Small intestine (tissue), 7 donors: Measurements from ENCODE around the gene ZNF433. TPM values are rescaled to one million over a fixed set of nuclear protein-coding genes. Genes with fewer than 3 reads are reported as not detected.

Source experiments
- DNase-seq, 2 donors: peaks; one replicate each; pipeline versions ENCODE4 v3.0.0 to v3.0.0-alpha.2; 2013
- FAIRE-seq: peaks from 2 replicates; lab custom pipeline; 2012; peaks lifted over from hg19 to GRCh38; lab: Jason Lieb, UNC
- H3K27ac ChIP-seq, 3 donors: one replicate each; pipeline ENCODE4 v1.5.1; 2013; ENCODE audit warnings: low read length in 2 of 3, mild to moderate bottlenecking in 2 of 3, control low read depth in 1 of 3, inconsistent platforms in 1 of 3, low read depth in 1 of 3, moderate library complexity in 1 of 3
- H3K27me3 ChIP-seq, 3 donors: one replicate each; pipeline ENCODE4 v1.6.1; 2013; ENCODE audit warnings: low read length in 3 of 3, inconsistent platforms in 1 of 3; ENCODE audit not compliant: control insufficient read depth in 3 of 3, insufficient read depth in 3 of 3
- H3K36me3 ChIP-seq, 3 donors: one replicate each; pipeline ENCODE4 v1.6.1; 2013; ENCODE audit warnings: low read length in 3 of 3, inconsistent platforms in 1 of 3, low read depth in 1 of 3, mild to moderate bottlenecking in 1 of 3, moderate library complexity in 1 of 3; ENCODE audit not compliant: control insufficient read depth in 3 of 3, insufficient read depth in 2 of 3
- H3K4me1 ChIP-seq, 3 donors: one replicate each; pipeline ENCODE4 v1.6.1; 2013; ENCODE audit warnings: low read length in 2 of 3, inconsistent platforms in 1 of 3, low read depth in 1 of 3, mild to moderate bottlenecking in 1 of 3, moderate library complexity in 1 of 3; ENCODE audit not compliant: control insufficient read depth in 3 of 3, insufficient read depth in 2 of 3
- H3K4me3 ChIP-seq, 3 donors: one replicate each; pipeline ENCODE4 v1.5.1; 2013; ENCODE audit warnings: low read length in 3 of 3, control low read depth in 1 of 3, inconsistent platforms in 1 of 3, low read depth in 1 of 3, mild to moderate bottlenecking in 1 of 3, moderate library complexity in 1 of 3
- H3K9me3 ChIP-seq, 2 donors: one replicate each; pipeline ENCODE4 v1.6.1; 2013; ENCODE audit warnings: low read depth in 1 of 2, low read length in 1 of 2; ENCODE audit not compliant: control insufficient read depth in 2 of 2, insufficient read depth in 1 of 2
- WGBS, 3 donors: extraction: QIAGEN DNeasy Blood & Tissue Kit; methylation state at CpG; one replicate each; pipeline ENCODE4 v1.1.7; 2013; 5-methylcytosine and 5-hydroxymethylcytosine counted together
- polyA plus RNA-seq, 4 donors: library from polyadenylated mRNA; stranded (reverse) in 3 of 4; unstranded in 1 of 4; fragments of 200-250 nt in 3 of 4; fragments of 120-200 nt in 1 of 4; gene quantifications; one replicate each; pipeline versions ENCODE4 v1.2.1 to v1.2.3, GENCODE V29; 2013
- donor health status: healthy with polysubstance abuse.
- donor health status: control.
- donor health status: control.
- donor health status: Bipolar disorder and iron deficiency.
- donor health status: healthy.

Gene ZNF433
- polyA plus RNA-seq, 4 donors, result 0.22 to 7.0 (median 0.96) TPM

DNA sequence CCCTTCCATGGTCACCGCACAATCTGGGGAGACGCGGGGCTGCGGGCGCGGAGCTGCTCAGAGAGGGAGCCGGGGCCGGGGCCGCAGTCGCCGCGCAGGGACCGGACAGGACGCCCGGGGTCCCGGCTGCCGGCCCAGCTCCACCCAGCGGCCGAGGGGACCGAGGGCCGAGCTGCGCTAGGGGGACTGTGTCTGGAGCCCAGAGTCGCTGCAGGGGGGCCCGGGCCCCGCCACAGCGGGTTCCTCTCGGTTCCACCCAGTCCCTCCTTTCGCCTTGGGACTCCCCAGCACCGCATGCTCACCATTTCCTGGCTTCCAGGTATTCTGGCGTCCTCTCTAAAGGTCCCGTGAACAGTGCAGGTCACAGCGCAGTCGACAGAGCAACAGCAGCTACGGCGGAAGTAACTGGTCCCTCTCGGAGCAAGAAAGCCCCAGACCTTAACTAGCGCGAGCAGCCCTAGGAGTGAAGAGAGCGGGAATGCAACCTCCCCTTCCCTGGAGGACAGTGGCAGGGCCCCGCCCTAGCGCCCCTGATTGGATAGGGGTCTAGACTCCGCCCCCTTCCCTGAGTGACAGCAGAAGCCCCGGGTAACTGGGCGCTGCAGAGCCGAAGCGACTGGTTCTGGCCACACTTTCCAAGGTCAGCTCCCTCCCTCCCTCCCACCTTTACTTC is 17.2 kb upstream of the ZNF433 start, which contains the start of gene ZNF878:
ZNF878 (minus strand) TSS at position 465 of the 673 bp plus-strand sequence; CDS start at position 305, 160 bp downstream.
- 0 to 2% (median 1%) methylated on average over 39 to 46 of the region's 46 CpGs for WGBS, 3 donors
- Histone ChIP-seq H3K4me1 (peaks cover 0 to 6% (median 0%) of the 10 kb centered on the region in 3 donors), H3K4me3 (peak within 1 kb of the TSS; percentile 42 to 81 (median 51)), H3K36me3 (no peaks in the 10 kb centered on the region), H3K27ac (peak within 1 kb of the TSS in 2 of 3 donors; percentile 65 to 67), H3K27me3 (peaks cover 0 to 2% (median 0%) of the 10 kb centered on the region in 3 donors), H3K9me3 (no peaks in the 10 kb centered on the region)
- FAIRE-seq, result no peak
- DNase-seq, result peak; percentile 77 to 93

GRCh38 chr19:12052091-12052496 is 16.6 kb upstream of the ZNF433 start:
- DNase-seq (peak; percentile 9 to 37), FAIRE-seq (no peak)
- Histone ChIP-seq H3K9me3 (peaks cover 0 to 5% of the 10 kb centered on the region in 2 donors), H3K27ac (no peak overlapping the region), H3K4me1 (peaks cover 0 to 6% (median 0%) of the 10 kb centered on the region in 3 donors), H3K27me3 (peaks cover 0 to 2% (median 0%) of the 10 kb centered on the region in 3 donors), H3K36me3 (no peaks in the 10 kb centered on the region), H3K4me3 (peak overlapping the region; percentile 42 to 81 (median 51))
- WGBS, 3 donors, result 0 to 1% (median 1%) methylated on average over 14 of the region's 14 CpGs

DNA sequence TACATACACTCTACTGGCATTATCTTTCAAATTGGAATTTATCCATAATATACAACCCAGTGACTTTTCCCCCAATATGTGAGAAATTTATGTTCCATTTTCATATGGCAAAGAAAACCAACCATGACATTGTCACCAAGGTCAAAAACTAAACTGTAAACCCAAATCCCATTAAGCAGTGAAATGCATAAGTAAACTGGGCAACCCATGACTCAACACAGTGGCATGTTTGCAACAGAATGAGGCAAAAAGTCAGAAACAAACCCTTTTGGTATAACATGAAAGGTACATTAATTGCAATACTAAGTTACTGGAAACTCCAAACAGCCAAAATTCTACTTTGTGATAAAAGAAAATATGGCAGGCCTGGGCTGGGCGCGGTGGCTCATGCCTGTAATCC is 12.4 kb upstream of the ZNF433 start:
- Histone ChIP-seq H3K4me1 (peaks cover 0 to 6% (median 0%) of the 10 kb centered on the region in 3 donors), H3K36me3 (no peaks in the 10 kb centered on the region), H3K27ac (no peak overlapping the region), H3K4me3 (no peak overlapping the region), H3K9me3 (peaks cover 0 to 37% of the 10 kb centered on the region in 2 donors), H3K27me3 (no peaks in the 10 kb centered on the region)
- FAIRE-seq, result no peak
- WGBS, 3 donors, result 96 to 100% (median 99%) methylated on average over 2 of the region's 2 CpGs
- DNase-seq, result no peak

DNA sequence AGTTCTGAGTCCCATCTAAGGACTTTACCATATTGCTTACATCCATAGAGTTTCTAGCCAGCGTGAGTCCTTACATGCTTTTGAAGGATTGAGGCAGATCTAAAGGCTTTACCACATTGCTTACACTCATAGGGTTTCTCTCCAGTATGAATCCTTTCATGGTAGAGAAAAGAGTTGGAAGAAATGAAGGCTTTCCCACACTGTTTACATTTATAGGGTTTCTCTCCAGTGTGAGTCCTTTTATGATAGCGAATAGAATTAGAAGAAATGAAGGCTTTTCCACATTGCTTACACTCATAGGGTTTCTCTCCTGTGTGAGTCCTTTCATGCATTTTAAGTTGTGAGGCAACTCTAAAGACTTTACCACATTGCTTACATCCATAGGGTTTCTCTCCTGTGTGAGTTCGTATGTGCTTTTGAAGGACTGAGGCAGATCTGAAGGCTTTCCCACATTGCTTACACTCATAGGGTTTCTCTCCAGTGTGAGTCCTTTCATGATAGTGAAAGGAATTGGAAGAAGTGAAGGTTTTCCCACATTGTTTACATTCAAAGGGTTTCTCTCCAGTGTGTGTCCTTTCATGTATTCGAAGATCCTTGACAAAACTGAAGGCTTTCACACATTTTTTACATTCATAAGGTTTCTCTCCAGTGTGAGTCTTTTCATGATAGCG is 8.4 kb upstream of the ZNF433 start:
- peaks cover 0 to 52% of the 10 kb centered on the region in 2 donors for H3K9me3 ChIP-seq
- H3K36me3 ChIP-seq, result no peaks in the 10 kb centered on the region
- no peak for DNase-seq
- no peaks in the 10 kb centered on the region for H3K27me3 ChIP-seq
- no peak overlapping the region for H3K27ac ChIP-seq
- H3K4me3 ChIP-seq, result no peak overlapping the region
- no peak for FAIRE-seq
- H3K4me1 ChIP-seq, result no peaks in the 10 kb centered on the region
- WGBS, 3 donors, result 94 to 95% (median 95%) methylated on average over 5 of the region's 5 CpGs

DNA sequence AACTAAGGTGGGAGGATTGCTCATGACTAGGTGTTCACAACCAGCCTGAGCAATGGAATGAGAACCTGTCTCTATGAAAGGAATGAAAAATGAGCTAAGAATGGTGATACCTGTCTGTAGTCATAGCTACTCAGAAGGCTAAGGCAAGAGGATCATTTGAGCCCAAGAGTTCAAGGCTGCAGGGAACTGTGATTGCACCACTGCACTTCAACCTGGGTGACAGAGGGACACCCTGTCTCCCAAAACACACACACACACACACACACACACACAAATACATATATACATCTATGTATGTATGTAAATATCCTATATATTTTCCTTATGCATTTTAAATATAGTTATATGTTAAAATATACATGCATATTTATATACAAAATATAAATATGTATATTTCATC is 7.4 kb upstream of the ZNF433 start:
- Histone ChIP-seq H3K9me3 (peaks cover 0 to 52% of the 10 kb centered on the region in 2 donors), H3K36me3 (no peaks in the 10 kb centered on the region), H3K4me3 (no peak overlapping the region), H3K27ac (no peak overlapping the region), H3K27me3 (no peaks in the 10 kb centered on the region), H3K4me1 (no peaks in the 10 kb centered on the region)
- FAIRE-seq (no peak), DNase-seq (no peak)

- peaks cover 0 to 5% (median 0%) of the 10 kb centered on the region in 3 donors for H3K36me3 ChIP-seq
- WGBS, 3 donors, result 47 to 61% (median 60%) methylated on average over 8 of the region's 8 CpGs
- H3K27ac ChIP-seq, result peak overlapping the region in 2 of 3 donors; percentile 31 to 89
- FAIRE-seq (no peak), DNase-seq (peak in 1 of 2 donors; percentile 34)
- H3K4me3 ChIP-seq, result peak overlapping the region in 2 of 3 donors; percentile 58 to 92
- no peaks in the 10 kb centered on the region for H3K27me3 ChIP-seq
- peaks cover 0 to 18% of the 10 kb centered on the region in 2 donors for H3K9me3 ChIP-seq
- H3K4me1 ChIP-seq, result peaks cover 2 to 7% (median 5%) of the 10 kb centered on the region in 3 donors
Observed at GRCh38 chr19:12034620-12035019, 859 bp downstream of the ZNF433 start.

DNA sequence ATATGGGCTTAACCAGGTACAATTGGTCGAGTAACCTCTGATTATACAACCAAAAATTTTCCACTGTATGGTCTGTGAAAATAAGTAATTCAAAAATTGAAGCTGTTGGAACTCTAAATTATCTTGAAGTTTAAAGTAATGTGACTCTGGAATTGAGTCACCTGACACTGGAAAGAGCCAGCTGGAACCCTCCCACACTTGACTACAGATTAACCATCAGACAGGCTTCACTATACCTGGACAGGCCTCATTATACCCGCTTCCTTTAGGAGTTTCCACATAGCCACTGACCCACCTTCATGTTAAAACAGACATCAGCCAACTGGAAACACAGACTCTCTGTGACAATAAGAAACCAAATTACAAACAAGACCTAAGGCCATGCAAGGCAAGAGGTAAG is 1.3 kb downstream of the ZNF433 start:
- Histone ChIP-seq H3K36me3 (peaks cover 0 to 6% (median 0%) of the 10 kb centered on the region in 3 donors), H3K4me3 (peak overlapping the region in 1 of 3 donors; percentile 92), H3K4me1 (peaks cover 2 to 7% (median 5%) of the 10 kb centered on the region in 3 donors), H3K9me3 (peaks cover 0 to 21% of the 10 kb centered on the region in 2 donors), H3K27me3 (no peaks in the 10 kb centered on the region), H3K27ac (peak overlapping the region in 1 of 3 donors; percentile 89)
- no peak for FAIRE-seq
- WGBS, 3 donors, result 76 to 85% (median 85%) methylated on average over 2 of the region's 2 CpGs
- DNase-seq, result peak in 1 of 2 donors; percentile 48

- FAIRE-seq (no peak), DNase-seq (no peak)
- Histone ChIP-seq H3K4me1 (no peaks in the 10 kb centered on the region), H3K4me3 (no peak overlapping the region), H3K27me3 (no peaks in the 10 kb centered on the region), H3K36me3 (peaks cover 8 to 19% (median 15%) of the 10 kb centered on the region in 3 donors), H3K27ac (no peak overlapping the region), H3K9me3 (peaks cover 5 to 84% of the 10 kb centered on the region in 2 donors)
- WGBS, 3 donors, result 85 to 94% (median 89%) methylated on average over 2 of the region's 2 CpGs
Observed at GRCh38 chr19:12015753-12016116, 19.7 kb downstream of the ZNF433 start.
